Aortic smooth muscle cell (primary cell): Measurements from ENCODE around the gene WDR48. TPM values are rescaled to one million over a fixed set of nuclear protein-coding genes. Genes with fewer than 3 reads are reported as not detected.

Experiments
- total RNA-seq: library from RNA; depleted of rRNA; stranded (reverse); fragments of >200 nt; gene quantifications from 2 replicates; pipeline ENCODE4 v1.2.3, GENCODE V29; 2014

Gene WDR48
- total RNA-seq: 40.2 and 44.3 TPM in 2 replicates

DNA sequence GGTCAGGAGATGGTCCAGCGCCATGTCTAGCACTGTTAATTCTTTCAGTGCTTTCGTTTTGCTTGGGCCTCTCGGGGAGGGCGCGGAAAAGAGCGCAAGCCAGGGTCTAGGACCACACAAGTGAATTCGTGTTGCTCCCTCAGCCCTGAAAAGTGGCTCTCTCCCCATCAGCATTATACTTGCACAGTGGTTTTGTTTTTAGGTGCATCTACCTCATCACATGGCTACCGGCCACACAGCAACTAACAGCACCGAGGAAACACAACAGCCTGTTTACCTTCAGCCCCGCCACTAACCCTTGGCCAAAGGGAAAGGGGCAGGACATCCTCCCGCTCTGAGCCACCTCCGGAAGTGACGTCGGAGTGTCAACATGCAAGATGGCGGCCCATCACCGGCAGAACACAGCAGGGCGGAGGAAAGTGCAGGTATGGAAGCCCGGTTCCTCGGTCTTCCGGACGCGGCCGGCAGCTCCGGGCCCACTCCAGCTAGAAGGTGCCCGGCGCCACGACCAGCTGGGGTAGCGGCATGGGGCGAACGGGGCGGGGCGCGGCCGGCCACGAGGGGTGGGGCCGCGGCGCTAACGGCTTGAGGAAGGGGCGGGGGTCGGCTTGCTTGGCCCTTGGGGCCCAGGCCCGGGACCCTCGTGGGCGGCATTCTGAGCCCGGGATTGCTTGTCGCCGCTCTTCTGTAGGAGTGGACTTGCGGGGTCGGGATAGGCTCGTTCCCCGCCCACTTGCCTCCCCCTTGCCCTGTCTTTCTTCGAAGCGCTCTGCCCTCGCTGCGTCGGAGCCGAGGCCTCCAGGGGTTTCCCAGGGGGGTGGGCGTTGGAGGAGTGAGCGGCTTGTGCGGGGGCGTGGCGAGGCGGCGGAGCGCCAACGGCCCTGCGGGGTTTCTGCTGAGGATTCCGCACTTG, at the start of gene WDR48, which contains the start of gene SCN11A:
Gene WDR48, plus strand, starts transcription at position 368 of the 913 bp plus-strand sequence. Its CDS starts 10 bp downstream, at position 378.
Gene SCN11A, minus strand, starts transcription at position 296 of the 913 bp plus-strand sequence. CDS start 101,582 bp downstream, outside the sequence.

DNA sequence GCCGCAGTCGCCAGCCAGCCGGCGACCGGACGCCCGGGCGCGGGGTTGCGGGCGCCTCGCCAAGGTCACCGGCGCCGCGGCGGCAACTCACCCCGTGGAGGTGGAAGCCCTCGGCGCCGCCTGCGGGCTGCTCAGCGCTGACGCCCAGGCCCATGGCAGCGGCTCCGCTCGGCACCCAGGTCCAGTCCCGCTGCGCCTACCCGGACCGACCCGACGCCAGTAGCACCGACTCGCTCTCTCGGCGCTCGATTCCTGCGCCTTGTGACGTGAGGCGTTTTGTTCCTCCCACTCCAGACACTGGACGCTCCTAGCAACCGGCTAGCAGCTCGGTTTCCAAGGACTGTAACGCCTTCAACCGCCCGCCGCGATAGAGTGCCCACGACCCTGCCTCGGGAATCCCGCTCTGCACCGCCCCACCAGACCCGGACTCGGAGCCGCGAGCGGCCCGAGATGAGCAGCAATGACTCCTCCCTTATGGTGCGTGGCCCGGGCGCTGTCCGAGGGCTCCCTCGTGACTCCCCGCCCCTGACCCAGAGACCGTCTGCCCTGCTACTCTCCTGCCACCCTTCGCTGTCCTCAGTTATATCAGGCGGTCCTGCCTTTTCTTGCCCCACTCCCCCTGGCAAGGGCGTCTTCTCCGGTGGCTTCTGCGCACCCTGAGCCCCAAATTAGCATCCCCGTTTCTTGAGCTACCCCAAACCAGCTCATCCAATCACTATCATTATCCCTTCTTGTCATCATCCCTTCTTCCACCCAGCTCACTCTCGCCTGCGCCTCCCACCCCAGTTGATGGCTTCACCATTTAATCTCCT, 55.8 kb downstream of the WDR48 start, which contains the start of the genes GORASP1 and TTC21A:
Gene GORASP1, minus strand, starts transcription at position 240 of the 812 bp plus-strand sequence. Its CDS starts 86 bp downstream, at position 154.
Gene TTC21A, plus strand, starts transcription at position 293 of the 812 bp plus-strand sequence. Its CDS starts 158 bp downstream, at position 451.

Other genes with a start within 250 kb of the WDR48 start
- gene SCN10A, start 235.8 kb upstream of the WDR48 start, total RNA-seq: under 0.01 and 0.06 TPM in 2 replicates
- gene SCN11A, start 72 bp upstream of the WDR48 start, total RNA-seq: 0.06 and 0.13 TPM in 2 replicates
- gene GORASP1, start 55.6 kb downstream of the WDR48 start, total RNA-seq: 32.5 and 36.4 TPM in 2 replicates
- gene TTC21A, start 55.7 kb downstream of the WDR48 start, total RNA-seq: 2.2 and 3.0 TPM in 2 replicates
- gene CSRNP1, start 101.6 kb downstream of the WDR48 start, total RNA-seq: 10.8 and 14.2 TPM in 2 replicates
- gene XIRP1, start 140.6 kb downstream of the WDR48 start, total RNA-seq: not detected in 2 replicates
- under 0.01 TPM in 2 replicates for gene CX3CR1, start 228.0 kb downstream of the WDR48 start, total RNA-seq